Upper lobe of right lung (tissue), 1 donor: ENCODE data around the gene PROX1. TPM values are rescaled to one million over a fixed set of nuclear protein-coding genes. Genes with fewer than 3 reads are reported as not detected.

Source experiments
- ATAC-seq: fragments of 200-7000 bp; cut with Tn5 transposase; one replicate; pipeline ENCODE4 v1.9.1; 2020; ENCODE audit warnings: mild to moderate bottlenecking, moderate library complexity
- DNase-seq: peaks from one replicate; pipeline ENCODE4 v3.0.0-alpha.2; 2020
- H3K27ac ChIP-seq: fragments of 200-600 bp; one replicate; pipeline ENCODE4 v1.8.0; 2022
- H3K27me3 ChIP-seq: fragments of 200-600 bp; one replicate; pipeline ENCODE4 v1.8.0; 2022; ENCODE audit warnings: mild to moderate bottlenecking
- H3K36me3 ChIP-seq: fragments of 200-600 bp; one replicate; pipeline ENCODE4 v1.8.0; 2022
- H3K4me1 ChIP-seq: fragments of 200-600 bp; one replicate; pipeline ENCODE4 v1.8.0; 2022
- H3K4me3 ChIP-seq: fragments of 200-600 bp; one replicate; pipeline ENCODE4 v1.8.0; 2022; ENCODE audit warnings: mild to moderate bottlenecking
- H3K9me3 ChIP-seq: fragments of 200-600 bp; one replicate; pipeline ENCODE4 v1.8.0; 2022
- intact Hi-C: fragments of 100-400 bp; cut with DNase I; formaldehyde crosslinking; loops from one replicate; pipeline ENCODE4 v1.11.0; 2022
- long read RNA-seq: library from polyadenylated mRNA; unstranded; transcript quantifications from one replicate; pipeline ENCODE4 v2.0.0, GENCODE V29; 2021
- total RNA-seq: library from RNA; stranded (reverse); fragmentation: NEBNext Ultra II Directional; extraction: Animal tissue kit (Norgen Biotek cat#: 25700); gene quantifications from one replicate; pipeline ENCODE4 v1.2.1, GENCODE V29; 2021
- TF ChIP-seq, protein P1 (sequence below): fragments of 200-600 bp; IDR thresholded peaks from one replicate; pipeline ENCODE4 v1.8.0; 2022; ENCODE audit warnings: antibody characterized with exemption
- donor health status: DM: no; HTN: yes; CAD: no; lungs with severe emphysema.

The PROX1 gene
- 14.1 TPM for total RNA-seq
- long read RNA-seq, partial matches to known transcripts, result 1 of 2 reads
- long read RNA-seq, other reads (novel, unspliced or antisense), result 1 of 2 reads

GRCh38 chr1:213987927-213988506 lies at the start of gene PROX1:
TSS of gene PROX1 (plus strand) at chr1:213987973. CDS start at chr1:213996536, 8,563 bp downstream.
- H3K27me3 ChIP-seq, result peaks cover 74% of the 10 kb centered on the region

GRCh38 chr1:213938776-213939175 lies 49.0 kb upstream of the PROX1 start:
- Histone ChIP-seq H3K9me3 (no peaks in the 10 kb centered on the region), H3K27ac (no peak overlapping the region), H3K27me3 (no peaks in the 10 kb centered on the region), H3K4me1 (no peaks in the 10 kb centered on the region), H3K36me3 (no peaks in the 10 kb centered on the region), H3K4me3 (no peak overlapping the region)
- TF ChIP-seq, protein P1, sequence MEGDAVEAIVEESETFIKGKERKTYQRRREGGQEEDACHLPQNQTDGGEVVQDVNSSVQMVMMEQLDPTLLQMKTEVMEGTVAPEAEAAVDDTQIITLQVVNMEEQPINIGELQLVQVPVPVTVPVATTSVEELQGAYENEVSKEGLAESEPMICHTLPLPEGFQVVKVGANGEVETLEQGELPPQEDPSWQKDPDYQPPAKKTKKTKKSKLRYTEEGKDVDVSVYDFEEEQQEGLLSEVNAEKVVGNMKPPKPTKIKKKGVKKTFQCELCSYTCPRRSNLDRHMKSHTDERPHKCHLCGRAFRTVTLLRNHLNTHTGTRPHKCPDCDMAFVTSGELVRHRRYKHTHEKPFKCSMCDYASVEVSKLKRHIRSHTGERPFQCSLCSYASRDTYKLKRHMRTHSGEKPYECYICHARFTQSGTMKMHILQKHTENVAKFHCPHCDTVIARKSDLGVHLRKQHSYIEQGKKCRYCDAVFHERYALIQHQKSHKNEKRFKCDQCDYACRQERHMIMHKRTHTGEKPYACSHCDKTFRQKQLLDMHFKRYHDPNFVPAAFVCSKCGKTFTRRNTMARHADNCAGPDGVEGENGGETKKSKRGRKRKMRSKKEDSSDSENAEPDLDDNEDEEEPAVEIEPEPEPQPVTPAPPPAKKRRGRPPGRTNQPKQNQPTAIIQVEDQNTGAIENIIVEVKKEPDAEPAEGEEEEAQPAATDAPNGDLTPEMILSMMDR, result no peak
- no peak for DNase-seq
- intact Hi-C loops, result no loop called here
- ATAC-seq, result no peak

More at GRCh38 chr1:213987927-213988506, at the start of gene PROX1:
- TF ChIP-seq, protein P1, result no peak
- Histone ChIP-seq H3K27ac (no peak within 1 kb of the TSS), H3K36me3 (no peaks in the 10 kb centered on the region), H3K9me3 (no peaks in the 10 kb centered on the region), H3K4me1 (peaks cover 21% of the 10 kb centered on the region), H3K4me3 (peak within 1 kb of the TSS; percentile 49)
- DNase-seq (no peak), ATAC-seq (peak; percentile 83)
- intact Hi-C loops, result no loop called here

DNA sequence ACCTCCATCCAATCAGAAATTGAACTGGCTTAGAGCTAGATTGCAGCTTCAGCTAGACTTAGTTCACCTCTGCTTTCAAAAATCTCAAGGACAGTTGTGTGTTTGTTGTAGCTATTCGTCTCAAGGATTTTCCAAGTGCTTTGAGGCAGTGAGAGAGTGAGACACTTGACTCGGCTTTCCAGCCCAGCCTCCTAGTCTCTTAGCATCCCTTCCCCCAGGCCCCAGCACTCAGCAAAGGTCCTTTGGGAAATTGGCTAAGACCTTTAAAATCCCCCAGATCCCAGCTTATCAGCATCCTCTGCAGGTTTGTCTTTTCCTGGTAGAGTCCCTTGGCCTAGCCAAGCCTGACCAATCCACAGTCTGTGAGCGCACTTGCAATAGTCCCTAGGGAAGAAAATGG lies 47.9 kb upstream of the PROX1 start:
- no peaks in the 10 kb centered on the region for H3K36me3 ChIP-seq
- TF ChIP-seq, protein P1, result no peak
- peak; percentile 31 for ATAC-seq
- no peaks in the 10 kb centered on the region for H3K27me3 ChIP-seq
- H3K9me3 ChIP-seq, result no peaks in the 10 kb centered on the region
- H3K4me1 ChIP-seq, result no peaks in the 10 kb centered on the region
- H3K27ac ChIP-seq, result no peak overlapping the region
- H3K4me3 ChIP-seq, result no peak overlapping the region
- no peak for DNase-seq
- intact Hi-C loops, result no loop called here

- no peaks in the 10 kb centered on the region for H3K27me3 ChIP-seq
- H3K36me3 ChIP-seq, result no peaks in the 10 kb centered on the region
- intact Hi-C loops, result no loop called here
- TF ChIP-seq, protein P1, result no peak
- no peak overlapping the region for H3K27ac ChIP-seq
- DNase-seq (no peak), ATAC-seq (no peak)
- H3K9me3 ChIP-seq, result no peaks in the 10 kb centered on the region
- no peak overlapping the region for H3K4me3 ChIP-seq
- no peaks in the 10 kb centered on the region for H3K4me1 ChIP-seq
Observed at GRCh38 chr1:213940947-213941346, 46.8 kb upstream of the PROX1 start.

GRCh38 chr1:213942061-213942460 lies 45.7 kb upstream of the PROX1 start:
- intact Hi-C loops, result no loop called here
- ATAC-seq (no peak), DNase-seq (no peak)
- H3K9me3 ChIP-seq, result no peaks in the 10 kb centered on the region
- no peaks in the 10 kb centered on the region for H3K27me3 ChIP-seq
- TF ChIP-seq, protein P1, result no peak
- no peaks in the 10 kb centered on the region for H3K36me3 ChIP-seq
- no peaks in the 10 kb centered on the region for H3K4me1 ChIP-seq
- no peak overlapping the region for H3K27ac ChIP-seq
- H3K4me3 ChIP-seq, result no peak overlapping the region
